Mammary epithelial cell (primary cell): Measurements from ENCODE around the gene PHACTR2.

Source experiments
- EZH2 ChIP-seq: IDR thresholded peaks from 2 replicates; pipeline ENCODE4 v1.6.1; 2012; ENCODE audit warnings: low read length, inconsistent platforms, borderline replicate concordance
- TF ChIP-seq, protein P1 (sequence below), 2 donors: IDR thresholded peaks in 1 of 2; conservative IDR thresholded peaks in 1 of 2; 2 replicates each; pipeline ENCODE4 v1.5.1; 2011 to 2012; ENCODE audit warnings: inconsistent platforms in 2 of 2, low read length in 2 of 2, mild to moderate bottlenecking in 2 of 2, control low read depth in 1 of 2, low read depth in 1 of 2; ENCODE audit not compliant: insufficient read depth in 1 of 2; ENCODE audit errors: extremely low read depth in 1 of 2

DNA sequence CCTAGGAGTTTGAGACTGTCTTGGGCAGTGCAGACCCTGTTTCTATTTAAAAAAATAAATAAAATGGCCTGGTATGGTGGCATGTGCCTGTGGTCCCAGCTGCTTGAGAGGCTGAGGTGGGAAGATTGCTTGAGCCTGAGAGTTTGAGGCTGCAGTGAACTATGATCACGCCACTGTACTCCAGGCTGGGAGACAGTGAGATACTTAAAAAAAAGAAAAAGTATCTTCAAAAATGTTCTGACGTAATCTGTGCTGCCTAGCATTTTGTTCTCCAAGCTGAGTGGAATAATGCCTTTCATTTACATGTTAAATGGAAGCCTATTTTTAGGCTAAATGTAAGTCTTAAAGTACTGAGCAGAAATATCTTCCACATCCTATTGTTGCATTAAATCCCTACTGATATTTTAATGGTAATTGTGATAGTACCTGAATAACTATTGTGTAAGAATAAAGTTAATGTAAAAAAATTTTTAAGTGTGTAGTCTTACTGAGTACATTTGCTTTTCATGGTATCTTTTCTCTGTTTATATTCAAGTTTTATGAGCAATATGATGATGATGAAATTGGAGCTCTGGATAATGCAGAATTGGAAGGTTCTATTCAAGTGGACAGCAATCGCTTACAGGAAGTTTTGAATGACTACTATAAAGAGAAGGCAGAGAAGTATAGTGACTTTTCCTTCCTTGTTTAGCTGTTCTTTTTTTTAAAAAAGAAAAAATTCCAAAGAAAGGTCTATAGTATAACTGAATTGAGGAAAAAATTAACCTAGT, 182.3 kb downstream of the PHACTR2 start:
- no peak for TF ChIP-seq EZH2
- TF ChIP-seq, protein P1, sequence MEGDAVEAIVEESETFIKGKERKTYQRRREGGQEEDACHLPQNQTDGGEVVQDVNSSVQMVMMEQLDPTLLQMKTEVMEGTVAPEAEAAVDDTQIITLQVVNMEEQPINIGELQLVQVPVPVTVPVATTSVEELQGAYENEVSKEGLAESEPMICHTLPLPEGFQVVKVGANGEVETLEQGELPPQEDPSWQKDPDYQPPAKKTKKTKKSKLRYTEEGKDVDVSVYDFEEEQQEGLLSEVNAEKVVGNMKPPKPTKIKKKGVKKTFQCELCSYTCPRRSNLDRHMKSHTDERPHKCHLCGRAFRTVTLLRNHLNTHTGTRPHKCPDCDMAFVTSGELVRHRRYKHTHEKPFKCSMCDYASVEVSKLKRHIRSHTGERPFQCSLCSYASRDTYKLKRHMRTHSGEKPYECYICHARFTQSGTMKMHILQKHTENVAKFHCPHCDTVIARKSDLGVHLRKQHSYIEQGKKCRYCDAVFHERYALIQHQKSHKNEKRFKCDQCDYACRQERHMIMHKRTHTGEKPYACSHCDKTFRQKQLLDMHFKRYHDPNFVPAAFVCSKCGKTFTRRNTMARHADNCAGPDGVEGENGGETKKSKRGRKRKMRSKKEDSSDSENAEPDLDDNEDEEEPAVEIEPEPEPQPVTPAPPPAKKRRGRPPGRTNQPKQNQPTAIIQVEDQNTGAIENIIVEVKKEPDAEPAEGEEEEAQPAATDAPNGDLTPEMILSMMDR (conservative IDR thresholded peaks at IDR 0.05 in 1 of 2, IDR thresholded peaks at IDR 0.05 in 1 of 2; ENCODE audit: extremely low read depth in 1 of 2, insufficient read depth in 1 of 2, low read depth in 1 of 2, low read length in 2 of 2), result no peak
